Keratinocyte (primary cell): Measurements from ENCODE around the gene MTM1.

Source experiments
- EZH2 ChIP-seq: IDR thresholded peaks from one replicate; pipeline ENCODE4 v1.6.1; 2012; ENCODE audit warnings: inconsistent platforms, mild to moderate bottlenecking, low read length, moderate library complexity
- TF ChIP-seq, protein P1 (sequence below), 3 experiments: IDR thresholded peaks in 1 of 3; conservative IDR thresholded peaks in 1 of 3; optimal IDR thresholded peaks in 1 of 3; 2 replicates in 2 of 3; 3 replicates in 1 of 3; pipeline versions ENCODE3 to v1.5.1; 2011; ENCODE audit warnings: low read length in 3 of 3, mild to moderate bottlenecking in 3 of 3, moderate library complexity in 2 of 3, control low read depth in 1 of 3, inconsistent platforms in 1 of 3; ENCODE audit not compliant: insufficient read depth in 2 of 3; ENCODE audit errors: extremely low read depth in 1 of 3

GRCh38 chrX:150635952-150636351 is 67.5 kb downstream of the MTM1 start:
- TF ChIP-seq, protein P1, sequence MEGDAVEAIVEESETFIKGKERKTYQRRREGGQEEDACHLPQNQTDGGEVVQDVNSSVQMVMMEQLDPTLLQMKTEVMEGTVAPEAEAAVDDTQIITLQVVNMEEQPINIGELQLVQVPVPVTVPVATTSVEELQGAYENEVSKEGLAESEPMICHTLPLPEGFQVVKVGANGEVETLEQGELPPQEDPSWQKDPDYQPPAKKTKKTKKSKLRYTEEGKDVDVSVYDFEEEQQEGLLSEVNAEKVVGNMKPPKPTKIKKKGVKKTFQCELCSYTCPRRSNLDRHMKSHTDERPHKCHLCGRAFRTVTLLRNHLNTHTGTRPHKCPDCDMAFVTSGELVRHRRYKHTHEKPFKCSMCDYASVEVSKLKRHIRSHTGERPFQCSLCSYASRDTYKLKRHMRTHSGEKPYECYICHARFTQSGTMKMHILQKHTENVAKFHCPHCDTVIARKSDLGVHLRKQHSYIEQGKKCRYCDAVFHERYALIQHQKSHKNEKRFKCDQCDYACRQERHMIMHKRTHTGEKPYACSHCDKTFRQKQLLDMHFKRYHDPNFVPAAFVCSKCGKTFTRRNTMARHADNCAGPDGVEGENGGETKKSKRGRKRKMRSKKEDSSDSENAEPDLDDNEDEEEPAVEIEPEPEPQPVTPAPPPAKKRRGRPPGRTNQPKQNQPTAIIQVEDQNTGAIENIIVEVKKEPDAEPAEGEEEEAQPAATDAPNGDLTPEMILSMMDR (optimal IDR thresholded peaks at IDR 0.05 in 1 of 3, IDR thresholded peaks at IDR 0.05 in 1 of 3, conservative IDR thresholded peaks at IDR 0.05 in 1 of 3; ENCODE audit: extremely low read depth in 1 of 3, insufficient read depth in 2 of 3, low read length in 3 of 3) = no peak
- no peak for TF ChIP-seq EZH2
